Measurements from ENCODE around the gene JPH3.

- TF ChIP-seq CTCF (IDR thresholded peaks at IDR 0.05; ENCODE audit: poor library complexity), result no peak
- no peak for TF ChIP-seq EZH2 (IDR thresholded peaks at IDR 0.05; ENCODE audit: borderline replicate concordance)
Measured at GRCh38 chr16:87744750-87745514, 142.6 kb downstream of the JPH3 start.
